GM12891 (cell line): ENCODE results near the gene GAS2.

Source experiments
- PAX5 ChIP-seq: IDR thresholded peaks from 2 replicates; pipeline ENCODE4 v1.6.1; 2011; ENCODE audit warnings: low read length, moderate library complexity, mild to moderate bottlenecking; ENCODE audit not compliant: insufficient read depth, severe bottlenecking
- POLR2A ChIP-seq: IDR thresholded peaks from 2 replicates; pipeline ENCODE4 v1.6.1; 2011; ENCODE audit warnings: low read depth, low read length, control low read depth
- POLR2AphosphoS5 ChIP-seq: IDR thresholded peaks from 2 replicates; pipeline ENCODE4 v1.6.1; 2011; ENCODE audit warnings: low read depth, low read length, control low read depth
- POU2F2 ChIP-seq: IDR thresholded peaks from 2 replicates; pipeline ENCODE4 v1.6.1; 2011; ENCODE audit warnings: low read depth, mild to moderate bottlenecking, control low read depth, low read length, moderate library complexity
- SPI1 ChIP-seq: IDR thresholded peaks from 2 replicates; pipeline ENCODE4 v1.6.1; 2011; ENCODE audit warnings: low read depth, low read length, control low read depth
- TAF1 ChIP-seq: IDR thresholded peaks from 2 replicates; pipeline ENCODE4 v1.6.1; 2011; ENCODE audit warnings: low read depth, low read length, control low read depth

- TF ChIP-seq POLR2AphosphoS5 = no peak
- no peak for TF ChIP-seq POLR2A
- TF ChIP-seq TAF1 = no peak
- TF ChIP-seq SPI1 = no peak
- TF ChIP-seq PAX5 = no peak
- no peak for TF ChIP-seq POU2F2
Observed at GRCh38 chr11:22641559-22641958, 24.9 kb upstream of the GAS2 start.
